ENCODE results near the gene OR51L1.

DNA sequence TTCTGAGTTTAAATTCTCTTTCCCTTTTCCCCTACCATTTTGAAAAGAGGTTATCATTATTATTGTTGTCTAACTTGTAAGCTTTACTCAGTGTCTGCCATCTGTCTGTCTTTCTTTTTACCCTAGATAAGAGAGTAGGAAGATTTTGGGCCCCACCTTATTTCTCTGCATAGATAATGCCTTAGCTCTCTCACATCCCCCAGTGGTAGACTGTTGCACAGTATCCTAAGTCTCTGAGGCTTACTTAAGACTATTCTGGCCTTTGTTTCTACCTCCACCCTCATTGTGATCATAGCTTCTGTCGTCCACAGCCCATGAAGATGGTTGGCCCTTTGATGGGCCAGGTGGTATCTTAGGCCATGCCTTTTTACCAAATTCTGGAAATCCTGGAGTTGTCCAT is 3.6 kb upstream of the OR51L1 start:
- TF ChIP-seq, protein P1, sequence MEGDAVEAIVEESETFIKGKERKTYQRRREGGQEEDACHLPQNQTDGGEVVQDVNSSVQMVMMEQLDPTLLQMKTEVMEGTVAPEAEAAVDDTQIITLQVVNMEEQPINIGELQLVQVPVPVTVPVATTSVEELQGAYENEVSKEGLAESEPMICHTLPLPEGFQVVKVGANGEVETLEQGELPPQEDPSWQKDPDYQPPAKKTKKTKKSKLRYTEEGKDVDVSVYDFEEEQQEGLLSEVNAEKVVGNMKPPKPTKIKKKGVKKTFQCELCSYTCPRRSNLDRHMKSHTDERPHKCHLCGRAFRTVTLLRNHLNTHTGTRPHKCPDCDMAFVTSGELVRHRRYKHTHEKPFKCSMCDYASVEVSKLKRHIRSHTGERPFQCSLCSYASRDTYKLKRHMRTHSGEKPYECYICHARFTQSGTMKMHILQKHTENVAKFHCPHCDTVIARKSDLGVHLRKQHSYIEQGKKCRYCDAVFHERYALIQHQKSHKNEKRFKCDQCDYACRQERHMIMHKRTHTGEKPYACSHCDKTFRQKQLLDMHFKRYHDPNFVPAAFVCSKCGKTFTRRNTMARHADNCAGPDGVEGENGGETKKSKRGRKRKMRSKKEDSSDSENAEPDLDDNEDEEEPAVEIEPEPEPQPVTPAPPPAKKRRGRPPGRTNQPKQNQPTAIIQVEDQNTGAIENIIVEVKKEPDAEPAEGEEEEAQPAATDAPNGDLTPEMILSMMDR (conservative IDR thresholded peaks at IDR 0.05; ENCODE audit: low read length), result peak; percentile 44
- TF ChIP-seq EZH2phosphoT487 (IDR thresholded peaks at IDR 0.05; ENCODE audit: borderline replicate concordance), result no peak

Measured in Loucy (cell line).